ENCODE data around the gene ERC2.

Gene ERC2

GRCh38 chr3:55742022-55742831, 726.0 kb downstream of the ERC2 start:
- TF ChIP-seq, protein P1, sequence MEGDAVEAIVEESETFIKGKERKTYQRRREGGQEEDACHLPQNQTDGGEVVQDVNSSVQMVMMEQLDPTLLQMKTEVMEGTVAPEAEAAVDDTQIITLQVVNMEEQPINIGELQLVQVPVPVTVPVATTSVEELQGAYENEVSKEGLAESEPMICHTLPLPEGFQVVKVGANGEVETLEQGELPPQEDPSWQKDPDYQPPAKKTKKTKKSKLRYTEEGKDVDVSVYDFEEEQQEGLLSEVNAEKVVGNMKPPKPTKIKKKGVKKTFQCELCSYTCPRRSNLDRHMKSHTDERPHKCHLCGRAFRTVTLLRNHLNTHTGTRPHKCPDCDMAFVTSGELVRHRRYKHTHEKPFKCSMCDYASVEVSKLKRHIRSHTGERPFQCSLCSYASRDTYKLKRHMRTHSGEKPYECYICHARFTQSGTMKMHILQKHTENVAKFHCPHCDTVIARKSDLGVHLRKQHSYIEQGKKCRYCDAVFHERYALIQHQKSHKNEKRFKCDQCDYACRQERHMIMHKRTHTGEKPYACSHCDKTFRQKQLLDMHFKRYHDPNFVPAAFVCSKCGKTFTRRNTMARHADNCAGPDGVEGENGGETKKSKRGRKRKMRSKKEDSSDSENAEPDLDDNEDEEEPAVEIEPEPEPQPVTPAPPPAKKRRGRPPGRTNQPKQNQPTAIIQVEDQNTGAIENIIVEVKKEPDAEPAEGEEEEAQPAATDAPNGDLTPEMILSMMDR (IDR thresholded peaks at IDR 0.05; ENCODE audit: low read depth, low read length, missing control alignments): no peak
- DNase-seq (ENCODE audit: extremely low read depth, low read depth): no peak

DNA sequence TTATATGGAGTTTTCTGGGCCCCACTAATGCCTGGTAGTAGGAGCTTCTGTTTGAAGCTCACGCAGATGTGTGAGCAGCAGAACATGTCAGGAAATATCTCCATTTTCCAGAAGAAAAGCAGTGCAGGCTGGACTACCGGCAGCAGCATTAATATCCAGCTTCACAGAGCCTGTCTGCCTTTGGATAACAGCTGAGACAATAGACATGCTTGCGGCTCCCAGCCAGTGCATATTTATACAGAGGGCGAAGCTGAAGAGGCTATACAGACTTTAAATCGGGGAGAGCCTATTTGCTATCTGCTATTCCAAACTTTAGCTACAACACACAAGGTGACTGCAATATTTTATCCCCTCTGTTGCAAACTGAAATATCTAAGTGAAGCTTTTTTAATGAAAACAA, 731.1 kb downstream of the ERC2 start:
- no peak overlapping the region for H3K4me3 ChIP-seq (replicated peaks; ENCODE audit: low read depth, low read length)
- no peak for DNase-seq (ENCODE audit: extremely low read depth, low read depth)
- TF ChIP-seq, protein P1 (IDR thresholded peaks at IDR 0.05; ENCODE audit: low read depth, low read length, missing control alignments): no peak

More at GRCh38 chr3:55742022-55742831, 726.0 kb downstream of the ERC2 start:
- no peak overlapping the region for H3K4me3 ChIP-seq (replicated peaks; ENCODE audit: low read depth, low read length)

GRCh38 chr3:55735976-55736375, 732.3 kb downstream of the ERC2 start:
- H3K4me3 ChIP-seq (replicated peaks; ENCODE audit: low read depth, low read length): no peak overlapping the region
- no peak for DNase-seq (ENCODE audit: extremely low read depth, low read depth)
- TF ChIP-seq, protein P1 (IDR thresholded peaks at IDR 0.05; ENCODE audit: low read depth, low read length, missing control alignments): no peak

DNA sequence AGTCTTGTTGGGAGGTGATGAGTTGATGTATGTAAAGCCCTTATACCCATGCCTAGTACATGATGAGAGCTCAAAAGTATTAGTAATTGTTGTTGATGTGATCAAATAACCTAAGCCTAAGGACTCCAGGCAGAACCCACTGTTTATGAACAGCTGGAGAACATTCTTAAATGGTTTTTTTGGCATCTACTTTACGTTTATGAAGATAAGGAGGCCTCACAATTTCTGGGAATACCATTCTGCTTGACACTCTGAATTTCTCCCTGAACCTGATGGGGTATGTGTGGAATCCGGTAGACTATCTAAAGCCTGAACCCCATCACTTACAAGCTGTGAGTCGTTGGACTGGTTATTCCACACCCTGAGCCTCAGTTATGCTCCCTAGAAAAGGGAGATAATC, 736.5 kb downstream of the ERC2 start:
- TF ChIP-seq, protein P1 (IDR thresholded peaks at IDR 0.05; ENCODE audit: low read depth, low read length, missing control alignments): no peak
- DNase-seq (ENCODE audit: extremely low read depth, low read depth): no peak
- H3K4me3 ChIP-seq (replicated peaks; ENCODE audit: low read depth, low read length): no peak overlapping the region

- H3K4me3 ChIP-seq (replicated peaks; ENCODE audit: low read depth, low read length): no peak overlapping the region
- TF ChIP-seq, protein P1 (IDR thresholded peaks at IDR 0.05; ENCODE audit: low read depth, low read length, missing control alignments): no peak
- no peak for DNase-seq (ENCODE audit: extremely low read depth, low read depth)
Measured at GRCh38 chr3:55729546-55729945, 738.7 kb downstream of the ERC2 start.

GRCh38 chr3:55728461-55729100, 739.7 kb downstream of the ERC2 start:
- H3K4me3 ChIP-seq (replicated peaks; ENCODE audit: low read depth, low read length): no peak overlapping the region
- TF ChIP-seq, protein P1 (IDR thresholded peaks at IDR 0.05; ENCODE audit: low read depth, low read length, missing control alignments): no peak
- DNase-seq (ENCODE audit: extremely low read depth, low read depth): no peak
